ENCODE measurements around the gene BCL2. TPM values are rescaled to one million over a fixed set of nuclear protein-coding genes. Genes with fewer than 3 reads are reported as not detected.

The BCL2 gene
- total RNA-seq, 4 donors from 2014 or later, result 10.7 to 37.3 (median 24.2) TPM

DNA sequence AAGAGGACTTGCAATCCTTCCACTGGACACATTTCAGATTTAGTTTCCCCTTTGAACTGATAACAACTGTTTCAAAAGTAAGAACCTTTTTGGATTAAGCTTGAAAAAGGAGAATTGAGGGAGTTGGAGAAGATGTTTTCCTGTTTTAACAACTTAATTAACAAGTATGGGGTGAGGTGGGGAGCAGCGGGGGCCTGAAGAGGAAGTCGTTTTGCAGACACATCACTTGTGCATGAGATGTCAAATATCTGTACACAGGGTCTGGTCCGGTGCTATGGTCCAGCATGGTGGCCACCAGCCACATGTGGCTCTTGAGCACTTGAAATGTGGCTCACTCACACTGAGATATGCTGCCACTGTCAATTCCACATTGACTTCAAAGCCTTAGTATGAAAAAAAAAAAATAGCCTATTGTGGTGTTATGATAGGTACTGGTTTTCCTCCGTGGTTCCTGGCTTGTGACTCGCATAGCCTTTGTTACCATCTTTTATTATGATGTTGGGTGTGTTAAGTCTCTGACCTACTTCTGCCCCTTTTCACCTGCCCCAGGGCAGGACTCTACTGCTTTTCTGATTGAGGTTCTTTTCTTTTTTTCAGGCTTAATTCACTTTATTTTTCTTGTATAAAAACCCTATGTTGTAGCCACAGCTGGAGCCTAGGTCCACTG, 205.5 kb downstream of the BCL2 start:
- Histone ChIP-seq H3K4me1 (peaks cover 11% of the 10 kb centered on the region), H3K9me3 (no peaks in the 10 kb centered on the region), H3K4me3 (no peak overlapping the region), H3K27ac (no peak overlapping the region), H3K27me3 (no peaks in the 10 kb centered on the region), H3K36me3 (no peaks in the 10 kb centered on the region)
- DNase-seq (ENCODE audit: low spot score in 2 of 2), result no peak
- TF ChIP-seq, protein P1, sequence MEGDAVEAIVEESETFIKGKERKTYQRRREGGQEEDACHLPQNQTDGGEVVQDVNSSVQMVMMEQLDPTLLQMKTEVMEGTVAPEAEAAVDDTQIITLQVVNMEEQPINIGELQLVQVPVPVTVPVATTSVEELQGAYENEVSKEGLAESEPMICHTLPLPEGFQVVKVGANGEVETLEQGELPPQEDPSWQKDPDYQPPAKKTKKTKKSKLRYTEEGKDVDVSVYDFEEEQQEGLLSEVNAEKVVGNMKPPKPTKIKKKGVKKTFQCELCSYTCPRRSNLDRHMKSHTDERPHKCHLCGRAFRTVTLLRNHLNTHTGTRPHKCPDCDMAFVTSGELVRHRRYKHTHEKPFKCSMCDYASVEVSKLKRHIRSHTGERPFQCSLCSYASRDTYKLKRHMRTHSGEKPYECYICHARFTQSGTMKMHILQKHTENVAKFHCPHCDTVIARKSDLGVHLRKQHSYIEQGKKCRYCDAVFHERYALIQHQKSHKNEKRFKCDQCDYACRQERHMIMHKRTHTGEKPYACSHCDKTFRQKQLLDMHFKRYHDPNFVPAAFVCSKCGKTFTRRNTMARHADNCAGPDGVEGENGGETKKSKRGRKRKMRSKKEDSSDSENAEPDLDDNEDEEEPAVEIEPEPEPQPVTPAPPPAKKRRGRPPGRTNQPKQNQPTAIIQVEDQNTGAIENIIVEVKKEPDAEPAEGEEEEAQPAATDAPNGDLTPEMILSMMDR (IDR thresholded peaks at IDR 0.05), result no peak
- 76% methylated on average over 5 of the region's 5 CpGs for WGBS

DNA sequence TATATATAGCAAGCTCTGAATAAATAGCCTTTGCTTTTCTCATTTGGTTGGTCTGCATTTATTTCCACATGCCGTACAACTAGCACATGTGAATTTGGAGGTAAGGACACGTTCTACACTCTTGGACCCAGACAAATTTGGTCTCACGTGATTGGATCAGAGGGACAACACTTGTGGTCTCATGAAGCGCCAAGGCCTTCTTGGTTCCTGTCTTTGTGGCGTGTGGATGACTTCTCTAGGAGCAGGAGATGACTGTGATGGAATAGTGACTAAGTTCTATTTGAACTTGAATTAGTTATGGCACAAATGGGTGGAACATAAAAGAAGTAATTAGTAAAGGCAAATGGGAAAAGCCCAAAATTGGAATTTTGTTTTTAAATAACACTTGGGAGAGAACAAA, 206.9 kb downstream of the BCL2 start:
- Histone ChIP-seq H3K27ac (no peak overlapping the region), H3K9me3 (no peaks in the 10 kb centered on the region), H3K4me1 (peaks cover 11% of the 10 kb centered on the region), H3K27me3 (no peaks in the 10 kb centered on the region), H3K4me3 (no peak overlapping the region), H3K36me3 (no peaks in the 10 kb centered on the region)
- no peak for DNase-seq (ENCODE audit: low spot score in 2 of 2)
- TF ChIP-seq POLR2A (IDR thresholded peaks at IDR 0.05) (no peak), POLR2AphosphoS5 (IDR thresholded peaks at IDR 0.05) (no peak), EP300 (IDR thresholded peaks at IDR 0.05) (no peak)
- TF ChIP-seq, protein P1 (IDR thresholded peaks at IDR 0.05), result no peak
- WGBS, result 90% methylated on average over 5 of the region's 5 CpGs

DNA sequence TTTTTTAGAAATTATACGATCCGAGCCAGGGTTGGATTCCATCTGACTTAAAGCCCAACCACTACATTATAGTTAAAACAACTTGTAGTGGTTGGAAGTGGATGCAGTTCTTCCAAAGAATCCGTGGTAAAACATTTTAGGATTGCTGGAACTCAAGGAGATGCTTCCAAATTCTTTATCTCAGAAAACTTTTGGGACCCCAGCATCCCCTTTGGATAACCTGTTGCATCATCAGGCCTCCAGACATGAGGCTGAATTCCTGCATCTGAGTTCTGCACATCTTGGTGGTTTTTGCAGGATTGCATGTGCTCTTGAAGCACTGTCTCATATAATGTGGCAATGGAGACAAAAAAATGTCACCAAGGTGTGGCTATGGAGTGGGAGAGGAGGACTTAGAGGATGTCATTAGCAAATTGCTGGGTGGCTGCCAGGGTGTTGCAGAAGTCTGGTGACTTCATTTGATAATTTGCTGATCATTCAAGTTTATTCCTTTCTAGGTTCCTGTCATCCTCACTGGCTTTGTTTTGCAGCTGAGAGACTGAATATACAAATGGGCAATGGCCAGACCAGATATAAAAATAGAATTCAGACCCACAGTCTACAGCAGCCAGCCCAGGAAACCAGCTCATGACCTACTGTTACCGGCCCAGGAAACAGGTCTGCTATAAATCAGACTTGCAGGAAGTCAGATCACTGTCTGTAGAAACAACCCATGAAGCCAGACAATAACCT, 207.7 kb downstream of the BCL2 start:
- no peak overlapping the region for H3K4me3 ChIP-seq
- no peaks in the 10 kb centered on the region for H3K27me3 ChIP-seq
- DNase-seq (ENCODE audit: low spot score in 2 of 2), result peak in 1 of 2 donors; percentile 79
- H3K36me3 ChIP-seq, result no peaks in the 10 kb centered on the region
- TF ChIP-seq EP300 (IDR thresholded peaks at IDR 0.05) (no peak), POLR2AphosphoS5 (IDR thresholded peaks at IDR 0.05) (no peak), POLR2A (IDR thresholded peaks at IDR 0.05) (no peak)
- TF ChIP-seq, protein P1 (IDR thresholded peaks at IDR 0.05), result no peak
- H3K4me1 ChIP-seq, result peaks cover 11% of the 10 kb centered on the region
- 31% methylated on average over 4 of the region's 4 CpGs for WGBS
- H3K9me3 ChIP-seq, result no peaks in the 10 kb centered on the region
- no peak overlapping the region for H3K27ac ChIP-seq

DNA sequence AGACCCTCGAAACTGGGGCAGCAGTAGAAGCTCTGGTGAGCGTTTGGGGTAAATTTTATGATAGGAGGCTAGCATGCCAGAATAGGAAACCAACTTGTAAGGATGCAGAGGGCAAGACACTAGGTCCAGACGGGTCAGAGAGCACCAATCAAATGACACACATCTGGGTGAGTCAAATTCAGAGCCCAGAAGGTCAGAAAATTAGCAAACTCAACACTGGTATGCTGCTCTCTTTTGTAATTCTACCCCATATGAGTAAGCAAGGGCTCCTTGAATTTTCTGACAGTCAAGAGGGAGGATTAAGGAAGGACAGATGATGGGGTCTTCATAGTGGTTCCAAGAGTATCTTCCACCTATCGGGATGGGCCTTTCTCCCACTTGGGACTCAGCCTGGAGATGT, 209.8 kb downstream of the BCL2 start:
- Histone ChIP-seq H3K36me3 (no peaks in the 10 kb centered on the region), H3K27me3 (no peaks in the 10 kb centered on the region), H3K27ac (no peak overlapping the region), H3K4me3 (no peak overlapping the region), H3K4me1 (peaks cover 11% of the 10 kb centered on the region), H3K9me3 (no peaks in the 10 kb centered on the region)
- 85% methylated on average over 4 of the region's 4 CpGs for WGBS
- TF ChIP-seq POLR2A (IDR thresholded peaks at IDR 0.05) (no peak), POLR2AphosphoS5 (IDR thresholded peaks at IDR 0.05) (no peak), EP300 (IDR thresholded peaks at IDR 0.05) (no peak)
- TF ChIP-seq, protein P1 (IDR thresholded peaks at IDR 0.05), result no peak
- DNase-seq (ENCODE audit: low spot score in 2 of 2), result no peak

DNA sequence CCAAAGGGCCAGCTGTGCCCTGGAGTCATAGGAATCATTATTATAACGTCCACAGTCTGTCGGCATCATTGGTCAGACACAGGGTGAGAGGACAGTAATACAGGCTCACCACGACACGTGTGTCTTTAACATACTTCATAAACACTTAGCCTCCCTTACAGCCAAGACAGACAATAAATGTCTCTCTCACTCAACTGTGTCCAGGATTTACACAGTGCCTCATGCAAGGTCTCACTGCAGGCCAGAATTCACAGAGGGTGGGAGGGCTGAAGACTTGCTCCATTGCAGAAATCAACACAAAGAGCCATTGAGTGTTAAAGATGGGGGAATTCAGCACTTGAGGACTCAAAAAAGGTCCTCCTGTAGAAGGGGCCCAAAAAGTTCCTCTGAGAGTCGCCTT, 210.5 kb downstream of the BCL2 start:
- TF ChIP-seq POLR2AphosphoS5 (IDR thresholded peaks at IDR 0.05), result no peak
- TF ChIP-seq, protein P1 (IDR thresholded peaks at IDR 0.05), result no peak
- TF ChIP-seq POLR2A (IDR thresholded peaks at IDR 0.05), result no peak
- TF ChIP-seq EP300 (IDR thresholded peaks at IDR 0.05), result no peak
- no peaks in the 10 kb centered on the region for H3K27me3 ChIP-seq
- 86% methylated on average over 5 of the region's 5 CpGs for WGBS
- no peaks in the 10 kb centered on the region for H3K36me3 ChIP-seq
- no peaks in the 10 kb centered on the region for H3K9me3 ChIP-seq
- no peak overlapping the region for H3K4me3 ChIP-seq
- no peak overlapping the region for H3K27ac ChIP-seq
- no peak for DNase-seq (ENCODE audit: low spot score in 2 of 2)
- peaks cover 11% of the 10 kb centered on the region for H3K4me1 ChIP-seq
